Mammary microvascular endothelial cell (primary cell): ENCODE measurements around the gene S100A9. TPM values are rescaled to one million over a fixed set of nuclear protein-coding genes. Genes with fewer than 3 reads are reported as not detected.

Source experiments
- total RNA-seq: library from RNA; depleted of rRNA; stranded (reverse); fragments of >200 nt; gene quantifications from 2 replicates; pipeline ENCODE4 v1.2.3, GENCODE V29; 2015

The S100A9 gene
- total RNA-seq: not detected in 2 replicates

GRCh38 chr1:153357853-153358690 is at the start of gene S100A9:
S100A9 (plus strand) TSS chr1:153357854; CDS start chr1:153358284, 430 bp downstream.

DNA sequence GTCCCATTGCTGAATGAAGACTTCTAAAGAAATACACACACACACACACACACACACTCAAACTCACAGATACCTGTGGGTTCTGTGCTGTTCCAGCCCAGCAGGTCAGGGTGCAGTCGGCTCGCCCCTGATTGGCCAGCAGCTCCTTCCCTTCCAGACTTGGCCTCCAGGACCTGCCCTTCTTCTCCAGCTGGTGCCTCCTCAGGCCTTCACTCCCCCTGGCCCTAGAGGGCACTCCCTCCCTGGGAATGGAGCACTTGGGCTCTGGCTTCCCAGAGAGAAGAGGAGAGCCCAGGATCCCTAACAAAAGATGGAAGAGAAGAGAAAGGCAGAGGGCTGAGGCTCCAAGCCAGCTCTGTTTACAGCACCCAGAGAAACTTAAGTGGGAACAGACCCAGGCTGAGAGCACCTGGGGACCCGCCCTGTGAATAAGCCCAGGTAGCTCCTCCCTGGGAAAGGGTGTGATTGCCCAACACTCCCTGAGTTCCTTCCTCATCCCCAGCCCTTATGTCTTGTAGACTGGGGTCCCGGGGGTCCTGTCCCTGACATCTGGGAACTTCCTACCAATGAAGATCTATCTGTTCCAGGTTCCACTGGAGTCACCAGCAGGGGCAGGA is 45.0 kb upstream of the S100A9 start, which contains the start of gene PGLYRP3:
Gene PGLYRP3 (minus strand): TSS at position 383 of the 617 bp plus-strand sequence. CDS start 2,287 bp downstream, outside the sequence.

GRCh38 chr1:153348511-153349362 is 8.9 kb upstream of the S100A9 start, which contains the start of gene PGLYRP4:
PGLYRP4 (minus strand) TSS chr1:153348841; CDS start chr1:153347932, 909 bp downstream.

DNA sequence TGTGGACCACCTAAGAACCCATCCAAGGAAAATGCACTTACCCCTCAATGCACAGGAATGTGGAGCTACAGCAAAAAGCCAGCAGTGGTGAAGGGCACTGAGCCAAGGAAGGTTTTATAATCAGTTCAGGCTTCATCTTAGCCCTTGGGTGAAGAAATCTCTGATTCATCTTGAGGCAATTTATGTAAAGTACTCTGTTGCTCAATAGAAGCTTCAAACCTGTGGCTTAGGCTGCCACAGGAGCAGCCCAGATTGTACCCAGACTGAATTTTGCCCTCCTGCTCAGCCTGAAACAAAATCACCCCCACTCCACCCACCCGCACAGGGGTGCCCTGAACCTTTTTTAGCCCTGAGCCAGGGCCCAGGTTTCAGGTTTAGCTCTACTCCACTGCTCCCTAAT is 17.9 kb downstream of the S100A9 start, which contains the start of gene S100A12:
Gene S100A12 (minus strand): TSS at position 111 of the 400 bp plus-strand sequence. CDS start 1,029 bp downstream, outside the sequence.

DNA sequence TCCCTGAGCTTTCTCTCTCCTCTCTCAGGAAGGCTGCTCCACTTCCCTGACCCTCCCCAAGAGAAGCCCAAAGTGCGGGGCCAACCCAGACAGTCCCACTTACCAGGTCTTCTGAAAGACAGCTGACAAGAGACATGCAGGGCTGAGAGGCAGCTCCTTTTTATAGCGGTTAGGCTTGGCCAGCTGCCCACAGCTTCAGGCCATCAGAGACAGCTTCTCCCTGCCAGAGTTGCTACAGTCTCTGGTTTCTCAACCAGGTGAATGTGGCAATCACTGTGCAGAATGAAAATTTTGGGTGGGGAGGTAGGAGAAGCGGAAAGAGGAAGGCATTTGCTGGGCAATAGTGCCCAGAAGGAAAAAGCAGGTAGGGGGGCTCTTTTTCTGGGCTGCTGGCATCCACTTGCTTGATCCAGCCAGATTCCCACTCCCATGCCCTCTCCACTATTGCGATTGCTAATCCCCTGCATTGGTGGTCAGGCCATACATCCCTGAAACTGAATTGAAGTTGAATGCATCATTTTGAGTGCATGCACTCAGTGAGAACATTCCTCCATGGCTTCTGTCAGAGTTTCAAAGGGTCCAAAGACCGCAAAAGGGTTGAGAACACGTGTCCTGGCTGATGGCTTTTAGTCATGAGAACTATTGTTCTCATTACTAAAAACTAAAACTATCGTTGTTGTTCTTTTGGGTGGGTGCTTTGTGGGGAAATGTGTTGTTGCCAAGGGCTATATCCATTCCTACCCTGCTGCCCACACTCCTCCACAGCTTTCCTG is 33.5 kb downstream of the S100A9 start, which contains the start of gene S100A8:
Gene S100A8 (minus strand): TSS at position 136 of the 773 bp plus-strand sequence. CDS start 538 bp downstream, outside the sequence.

Other genes starting within 250 kb of the S100A9 start
- gene SPRR2F, start 244.3 kb upstream of the S100A9 start, total RNA-seq: not detected in 2 replicates
- gene SPRR2G, start 207.0 kb upstream of the S100A9 start, total RNA-seq: not detected in 2 replicates
- gene LELP1, start 154.4 kb upstream of the S100A9 start, total RNA-seq: not detected in 2 replicates
- gene PRR9, start 140.3 kb upstream of the S100A9 start, total RNA-seq: not detected in 2 replicates
- not detected in 2 replicates for gene LORICRIN, start 98.2 kb upstream of the S100A9 start, total RNA-seq
- not detected in 2 replicates for gene PGLYRP3, start 44.9 kb upstream of the S100A9 start, total RNA-seq
- not detected in 2 replicates for gene PGLYRP4, start 9.0 kb upstream of the S100A9 start, total RNA-seq
- not detected in 2 replicates for gene S100A12, start 17.8 kb downstream of the S100A9 start, total RNA-seq
- not detected in 2 replicates for gene S100A8, start 33.2 kb downstream of the S100A9 start, total RNA-seq
- not detected in 2 replicates for gene S100A7A, start 58.7 kb downstream of the S100A9 start, total RNA-seq
- gene S100A7, start 102.8 kb downstream of the S100A9 start, total RNA-seq: not detected in 2 replicates
- gene S100A6, start 178.1 kb downstream of the S100A9 start, total RNA-seq: 908 and 1,133 TPM in 2 replicates
- not detected in 2 replicates for gene S100A5, start 183.1 kb downstream of the S100A9 start, total RNA-seq
- 2.8 and 5.5 TPM in 2 replicates for gene S100A4, start 188.0 kb downstream of the S100A9 start, total RNA-seq
- gene S100A3, start 191.4 kb downstream of the S100A9 start, total RNA-seq: 9.7 and 12.4 TPM in 2 replicates
- gene S100A2, start 208.0 kb downstream of the S100A9 start, total RNA-seq: 1.5 and 2.0 TPM in 2 replicates